ENCODE measurements around the gene ARHGAP44.
A peak's percentile ranks its signal among the peaks of the same experiment; 100 is the strongest.
"Not testable (repeated sequence)": the region's sequence is repeated elsewhere in the genome, so short reads cannot be mapped to it uniquely, and the experiment has no call there.

The ARHGAP44 gene

GRCh38 chr17:12814718-12815117, 25.4 kb downstream of the ARHGAP44 start:
- FAIRE-seq (peak; percentile 42), DNase-seq (ENCODE audit: extremely low spot score, insufficient read length, low read depth) (no peak)

DNA sequence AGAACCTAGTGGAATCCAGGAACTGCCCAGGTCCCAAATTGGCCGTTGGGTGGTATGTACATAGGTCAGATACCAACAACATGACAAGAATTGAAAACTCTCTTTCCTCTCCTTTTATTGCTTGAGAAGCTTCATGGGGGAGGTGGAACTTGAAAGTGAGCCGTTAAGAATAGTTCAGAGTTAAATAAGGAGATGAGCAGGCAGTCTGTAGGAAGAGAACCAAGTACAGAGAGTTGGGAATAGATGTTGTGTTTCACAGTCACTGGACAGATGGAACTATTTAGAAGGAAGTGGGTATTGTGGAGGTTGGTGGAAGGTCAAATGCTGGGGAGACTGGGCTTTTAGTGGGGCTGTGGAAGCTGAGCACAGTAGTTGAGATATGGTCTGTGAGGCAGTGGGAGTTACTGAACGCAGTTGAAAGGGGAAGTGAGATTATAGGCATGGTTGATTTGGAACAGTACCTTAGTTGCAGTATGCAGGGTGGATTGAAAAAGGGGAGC, 26.4 kb downstream of the ARHGAP44 start:
- DNase-seq (ENCODE audit: extremely low spot score, insufficient read length, low read depth) (peak; percentile 29), FAIRE-seq (peak; percentile 91)

DNA sequence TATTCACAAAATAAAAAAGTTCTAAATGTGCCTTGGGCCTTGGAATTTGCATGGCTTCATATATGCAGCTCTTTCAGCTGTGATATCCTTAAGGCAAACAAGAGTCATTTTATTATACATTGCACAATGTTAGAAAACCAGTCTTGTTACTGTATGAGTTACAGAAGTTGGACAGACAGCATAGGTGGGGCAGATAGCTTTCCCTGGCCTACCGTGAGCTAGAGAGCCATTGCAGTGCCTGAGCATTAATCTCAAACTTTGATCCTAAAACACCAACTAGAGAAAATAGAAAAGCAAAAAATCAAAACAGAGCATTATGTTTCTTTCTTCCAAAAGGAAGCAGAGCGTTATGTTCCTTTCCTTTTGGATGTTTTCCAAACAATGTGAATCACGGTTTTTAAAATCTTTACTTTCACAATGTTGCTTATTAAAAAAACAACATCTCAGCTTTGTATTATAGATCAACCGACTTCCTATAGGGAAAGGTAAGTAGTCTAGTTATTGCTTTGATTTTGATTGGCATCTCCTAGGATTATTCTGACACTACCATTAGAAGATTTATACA, 32.2 kb downstream of the ARHGAP44 start:
- DNase-seq (ENCODE audit: extremely low spot score, insufficient read length, low read depth) (no peak), FAIRE-seq (no peak)

GRCh38 chr17:12826431-12826830, 37.1 kb downstream of the ARHGAP44 start:
- DNase-seq (ENCODE audit: extremely low spot score, insufficient read length, low read depth) (no peak), FAIRE-seq (no peak)

GRCh38 chr17:12830777-12831247, 41.5 kb downstream of the ARHGAP44 start:
- DNase-seq (ENCODE audit: extremely low spot score, insufficient read length, low read depth) (no peak), FAIRE-seq (no peak)

GRCh38 chr17:12831839-12832238, 42.5 kb downstream of the ARHGAP44 start:
- FAIRE-seq (no peak), DNase-seq (ENCODE audit: extremely low spot score, insufficient read length, low read depth) (no peak)

- FAIRE-seq (no peak), DNase-seq (ENCODE audit: extremely low spot score, insufficient read length, low read depth) (no peak)
These were observed 49.7 kb downstream of the ARHGAP44 start for GRCh38 chr17:12839042-12839441.

DNA sequence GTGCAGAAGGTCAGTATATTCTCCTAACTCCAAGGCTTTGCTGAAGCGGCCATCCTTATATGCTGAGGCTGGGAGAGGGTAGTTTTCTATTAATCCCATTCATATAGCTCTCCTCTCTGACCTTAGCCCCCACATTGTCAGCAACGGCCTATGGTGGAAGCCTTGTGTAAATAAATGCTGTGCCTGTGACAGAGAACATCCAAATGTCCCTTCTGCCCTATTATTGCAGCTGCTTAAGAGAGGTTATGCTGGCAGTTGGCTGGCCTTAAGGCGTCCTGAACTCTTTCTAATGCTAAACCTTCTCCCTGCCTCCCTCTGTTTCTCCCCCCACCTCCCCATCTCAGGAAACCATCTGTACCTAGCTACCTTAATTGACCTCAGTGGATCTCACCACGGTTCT, 53.6 kb downstream of the ARHGAP44 start:
- FAIRE-seq (no peak), DNase-seq (ENCODE audit: extremely low spot score, insufficient read length, low read depth) (no peak)

- no peak for DNase-seq (ENCODE audit: extremely low spot score, insufficient read length, low read depth)
- no peak for FAIRE-seq
These were observed 61.7 kb downstream of the ARHGAP44 start for GRCh38 chr17:12850996-12851395.

DNA sequence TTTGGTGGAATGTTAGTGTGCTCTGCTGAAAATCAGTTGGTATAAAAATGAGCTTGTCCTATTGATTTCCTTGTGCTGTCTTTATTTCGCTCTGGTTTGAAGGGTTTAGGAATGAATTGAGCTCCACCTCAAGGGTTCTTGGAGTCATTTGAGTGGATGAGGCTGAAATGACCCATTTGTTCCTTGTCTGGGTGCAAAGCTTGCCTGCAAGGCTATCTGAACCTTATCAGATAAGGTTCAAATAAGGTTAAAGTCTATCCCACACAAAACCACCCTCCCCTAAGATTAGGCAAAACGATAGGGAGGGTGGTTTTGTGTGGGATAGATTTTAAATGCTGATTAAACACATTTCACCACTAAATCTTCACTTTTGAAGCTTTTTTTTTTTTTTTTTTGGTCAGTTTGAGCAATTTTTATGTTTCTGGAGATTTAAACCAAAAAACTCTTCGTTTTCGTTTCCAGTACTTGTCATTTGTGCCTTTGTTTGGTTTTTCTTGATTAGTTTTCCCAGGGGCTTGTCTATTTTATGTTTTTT, 62.7 kb downstream of the ARHGAP44 start:
- DNase-seq (ENCODE audit: extremely low spot score, insufficient read length, low read depth) (no peak), FAIRE-seq (no peak)

GRCh38 chr17:12853921-12854320, 64.6 kb downstream of the ARHGAP44 start:
- FAIRE-seq: no peak

GRCh38 chr17:12856416-12856815, 67.1 kb downstream of the ARHGAP44 start:
- no peak for DNase-seq (ENCODE audit: extremely low spot score, insufficient read length, low read depth)
- no peak for FAIRE-seq

More at GRCh38 chr17:12853921-12854320, 64.6 kb downstream of the ARHGAP44 start:
- no peak for DNase-seq (ENCODE audit: extremely low spot score, insufficient read length, low read depth)

GRCh38 chr17:12857592-12857991, 68.3 kb downstream of the ARHGAP44 start:
- no peak for FAIRE-seq
- no peak for DNase-seq (ENCODE audit: extremely low spot score, insufficient read length, low read depth)

GRCh38 chr17:12859520-12859919, 70.2 kb downstream of the ARHGAP44 start:
- DNase-seq (ENCODE audit: extremely low spot score, insufficient read length, low read depth): no peak
- FAIRE-seq: peak; percentile 62

DNA sequence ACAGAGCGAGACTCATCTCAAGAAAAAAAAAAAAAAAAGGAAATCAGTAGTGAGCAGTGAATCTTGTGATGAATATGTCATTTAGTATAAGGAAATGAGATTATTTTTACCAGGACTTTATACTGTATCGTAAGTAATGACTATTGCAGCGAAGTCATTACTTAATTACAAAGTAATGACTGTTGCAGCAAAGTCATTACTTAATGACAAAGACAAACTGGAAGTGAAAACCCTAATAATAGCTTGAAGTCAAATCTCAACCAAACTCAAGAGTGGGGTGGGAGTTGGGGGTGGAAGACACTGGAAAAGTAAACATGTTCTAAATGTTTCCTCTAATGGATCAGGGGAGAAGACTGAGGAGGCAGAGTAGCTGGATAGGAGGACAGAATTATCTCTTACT, 76.5 kb downstream of the ARHGAP44 start:
- FAIRE-seq (no peak), DNase-seq (ENCODE audit: extremely low spot score, insufficient read length, low read depth) (no peak)

- no peak for FAIRE-seq
- DNase-seq (ENCODE audit: extremely low spot score, insufficient read length, low read depth): no peak
These were observed 76.9 kb downstream of the ARHGAP44 start for GRCh38 chr17:12866244-12866643.

GRCh38 chr17:12867726-12868125, 78.4 kb downstream of the ARHGAP44 start:
- FAIRE-seq (no peak), DNase-seq (ENCODE audit: extremely low spot score, insufficient read length, low read depth) (no peak)

- not testable (repeated sequence) for FAIRE-seq; DNase-seq (ENCODE audit: extremely low spot score, insufficient read length, low read depth)
These were observed 84.3 kb downstream of the ARHGAP44 start for GRCh38 chr17:12873415-12874125.

DNA sequence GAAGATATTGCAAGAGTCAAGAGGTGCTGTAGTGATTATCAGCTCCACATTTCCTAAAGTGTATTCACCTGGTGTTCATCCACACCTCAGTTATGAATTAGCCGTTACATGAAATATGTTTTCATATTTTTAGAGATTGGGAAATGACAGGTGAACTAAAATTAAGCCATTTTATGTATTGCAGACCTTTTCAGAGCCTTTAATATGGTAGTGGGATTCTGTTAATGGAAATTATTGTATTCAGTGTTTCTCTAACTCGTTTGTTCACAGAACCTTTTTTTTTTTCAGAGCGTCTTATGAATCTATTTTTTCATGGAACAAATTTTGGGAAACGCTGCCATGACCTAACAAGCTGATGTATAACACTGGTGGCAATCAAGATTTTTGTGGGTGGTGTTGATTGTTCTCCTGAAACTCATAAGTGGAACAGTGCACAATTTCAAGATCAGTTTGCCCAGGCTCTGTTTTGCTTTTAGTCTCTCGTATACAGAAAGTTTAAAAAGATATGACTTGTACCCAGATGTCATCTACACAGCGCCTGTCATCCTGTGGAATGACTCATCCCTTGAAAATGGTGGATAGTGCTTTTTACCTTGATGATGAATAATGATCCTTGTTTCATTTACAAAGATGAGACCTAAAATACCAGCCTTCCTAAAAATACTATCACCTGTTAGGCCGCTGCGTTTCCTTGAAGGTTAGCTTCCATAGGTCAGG, 88.8 kb downstream of the ARHGAP44 start:
- FAIRE-seq (no peak), DNase-seq (ENCODE audit: extremely low spot score, insufficient read length, low read depth) (no peak)

- not testable (repeated sequence) for FAIRE-seq; DNase-seq (ENCODE audit: extremely low spot score, insufficient read length, low read depth)
These were observed 89.8 kb downstream of the ARHGAP44 start for GRCh38 chr17:12879096-12879495.

DNA sequence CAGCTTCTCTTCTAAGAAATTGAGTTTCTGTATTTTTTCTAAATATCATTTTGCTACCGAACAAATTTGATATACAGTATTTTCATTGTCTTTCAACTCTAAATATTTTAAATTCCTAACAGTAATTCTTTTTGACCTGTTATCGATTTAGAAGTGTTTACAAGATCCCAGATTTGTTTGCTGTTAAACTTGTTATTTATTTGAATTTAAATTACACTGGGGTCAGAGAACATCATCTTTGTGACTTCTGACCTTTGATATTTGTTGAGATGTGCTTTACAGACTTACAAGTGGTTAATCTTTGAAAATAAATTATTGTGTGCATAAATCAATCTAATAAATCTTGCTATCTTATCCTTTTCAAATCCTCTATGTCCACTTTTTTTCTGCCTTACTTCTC, 94.2 kb downstream of the ARHGAP44 start:
- FAIRE-seq: no peak
- no peak for DNase-seq (ENCODE audit: extremely low spot score, insufficient read length, low read depth)

All from GM18507 (cell line).